Measurements from ENCODE around the gene MYB.

The MYB gene

DNA sequence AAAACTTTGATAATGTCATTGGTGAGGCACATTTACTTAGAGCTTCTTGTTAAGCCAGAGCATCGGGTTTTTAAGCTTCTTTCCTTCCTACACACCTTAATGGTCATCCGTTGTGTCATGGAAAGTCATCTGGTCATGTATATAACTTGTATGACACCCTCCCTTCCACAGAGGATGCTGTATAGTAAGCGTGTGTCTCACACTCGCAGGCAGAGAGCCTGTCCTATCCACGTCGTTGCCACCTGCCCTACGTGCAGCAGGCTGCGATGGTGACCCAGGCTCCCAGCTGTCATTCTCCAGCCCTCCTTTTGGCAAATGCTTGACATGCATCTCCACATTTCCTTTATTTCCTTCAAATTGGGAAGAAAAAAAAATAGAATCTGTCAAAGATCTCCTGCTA is 85.6 kb downstream of the MYB start:
- no peak for DNase-seq (ENCODE audit: insufficient read length, low spot score)
- FAIRE-seq: peak; percentile 35
- TF ChIP-seq POU2F2 (IDR thresholded peaks at IDR 0.05; ENCODE audit: low read depth, low read length) (no peak), POLR2AphosphoS5 (IDR thresholded peaks at IDR 0.05; ENCODE audit: low read depth, low read length) (no peak), POLR2A (IDR thresholded peaks at IDR 0.05; ENCODE audit: low read depth, low read length) (no peak), TAF1 (IDR thresholded peaks at IDR 0.05; ENCODE audit: low read depth, low read length) (no peak), PAX5 (IDR thresholded peaks at IDR 0.05; ENCODE audit: insufficient read depth, low read length, severe bottlenecking) (no peak), SPI1 (IDR thresholded peaks at IDR 0.05; ENCODE audit: low read depth, low read length) (no peak)

DNA sequence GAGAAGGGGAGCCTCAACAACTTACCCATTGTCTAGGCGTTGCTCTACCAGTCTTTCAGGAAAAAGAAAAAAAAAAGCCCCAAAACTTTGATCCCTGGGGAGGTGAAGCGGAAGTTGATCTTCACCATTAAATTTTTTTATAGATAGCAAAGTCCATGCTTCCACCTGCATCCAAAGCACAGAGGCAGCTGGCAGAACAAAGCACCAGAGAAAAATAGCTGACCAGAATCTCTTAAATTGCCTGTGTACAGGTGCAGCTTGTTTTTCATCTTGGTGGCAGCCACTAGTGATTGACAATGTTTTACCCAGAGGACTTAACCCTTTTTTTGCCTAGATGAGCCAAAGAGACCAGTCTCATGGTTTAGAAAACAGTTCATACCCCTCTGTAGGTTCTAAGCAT is 86.0 kb downstream of the MYB start:
- FAIRE-seq (no peak), DNase-seq (ENCODE audit: insufficient read length, low spot score) (no peak)
- TF ChIP-seq POU2F2 (IDR thresholded peaks at IDR 0.05; ENCODE audit: low read depth, low read length) (no peak), TAF1 (IDR thresholded peaks at IDR 0.05; ENCODE audit: low read depth, low read length) (no peak), PAX5 (IDR thresholded peaks at IDR 0.05; ENCODE audit: insufficient read depth, low read length, severe bottlenecking) (no peak), POLR2A (IDR thresholded peaks at IDR 0.05; ENCODE audit: low read depth, low read length) (no peak), SPI1 (IDR thresholded peaks at IDR 0.05; ENCODE audit: low read depth, low read length) (no peak), POLR2AphosphoS5 (IDR thresholded peaks at IDR 0.05; ENCODE audit: low read depth, low read length) (no peak)

DNA sequence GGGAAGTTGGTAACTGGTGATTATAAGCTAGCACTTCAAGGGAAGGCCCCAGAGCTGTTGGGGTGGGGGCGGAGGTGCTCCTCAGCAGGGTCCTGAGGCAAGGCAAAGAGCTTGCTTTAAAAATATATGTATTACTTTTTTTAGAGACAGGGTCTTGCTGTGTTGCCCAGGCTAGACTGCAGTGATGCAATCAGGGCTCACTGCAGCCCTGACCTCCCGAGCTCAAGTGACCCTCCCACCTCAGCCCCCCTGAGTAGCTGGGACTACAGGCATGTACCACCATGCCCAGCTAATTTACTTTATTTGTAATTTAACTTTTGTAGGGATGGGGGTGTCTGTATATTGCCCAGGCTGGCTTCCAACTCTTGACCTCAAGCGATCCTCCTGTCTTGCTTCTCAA is 87.2 kb downstream of the MYB start:
- FAIRE-seq (no peak), DNase-seq (ENCODE audit: insufficient read length, low spot score) (no peak)

DNA sequence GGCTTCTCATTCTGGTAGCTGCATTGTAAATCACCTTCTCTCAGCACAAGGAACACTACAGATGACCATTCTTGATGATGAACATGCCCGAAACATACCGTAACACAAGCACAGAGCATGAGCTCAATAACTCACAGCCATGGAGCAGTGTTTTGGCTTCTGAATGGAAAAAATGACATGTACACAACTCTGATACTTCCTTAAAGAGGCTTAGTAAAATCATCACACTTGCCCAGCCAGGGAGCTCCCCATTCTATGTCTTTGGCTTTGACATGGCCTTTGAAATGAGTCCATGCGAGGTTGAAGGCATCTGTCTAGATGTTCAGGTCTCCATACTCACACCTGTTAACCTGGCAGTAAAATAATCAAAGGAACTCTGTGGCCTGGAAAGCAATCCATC is 87.6 kb downstream of the MYB start:
- no peak for TF ChIP-seq PAX5 (IDR thresholded peaks at IDR 0.05; ENCODE audit: insufficient read depth, low read length, severe bottlenecking)
- no peak for TF ChIP-seq POLR2AphosphoS5 (IDR thresholded peaks at IDR 0.05; ENCODE audit: low read depth, low read length)
- no peak for TF ChIP-seq POLR2A (IDR thresholded peaks at IDR 0.05; ENCODE audit: low read depth, low read length)
- no peak for TF ChIP-seq POU2F2 (IDR thresholded peaks at IDR 0.05; ENCODE audit: low read depth, low read length)
- TF ChIP-seq SPI1 (IDR thresholded peaks at IDR 0.05; ENCODE audit: low read depth, low read length): no peak
- no peak for TF ChIP-seq TAF1 (IDR thresholded peaks at IDR 0.05; ENCODE audit: low read depth, low read length)
- FAIRE-seq (peak; percentile 33), DNase-seq (ENCODE audit: insufficient read length, low spot score) (no peak)

More for the DNA sequence above, 87.2 kb downstream of the MYB start:
- TF ChIP-seq POLR2AphosphoS5 (IDR thresholded peaks at IDR 0.05; ENCODE audit: low read depth, low read length) (no peak), POLR2A (IDR thresholded peaks at IDR 0.05; ENCODE audit: low read depth, low read length) (no peak), POU2F2 (IDR thresholded peaks at IDR 0.05; ENCODE audit: low read depth, low read length) (no peak), SPI1 (IDR thresholded peaks at IDR 0.05; ENCODE audit: low read depth, low read length) (no peak), PAX5 (IDR thresholded peaks at IDR 0.05; ENCODE audit: insufficient read depth, low read length, severe bottlenecking) (no peak), TAF1 (IDR thresholded peaks at IDR 0.05; ENCODE audit: low read depth, low read length) (no peak)
